GM19351 (cell line): ENCODE data around the gene LYL1.

Experiments
- ATAC-seq: cut with Tn5 transposase; IDR thresholded peaks from one replicate; pipeline ENCODE4 v1.9.1; 2021; ENCODE audit warnings: mild to moderate bottlenecking, moderate library complexity; ENCODE audit not compliant: unreplicated experiment

The LYL1 gene

GRCh38 chr19:13078381-13078780 lies 24.3 kb downstream of the LYL1 start:
- no peak for ATAC-seq

- ATAC-seq, result no peak
These were observed 25.4 kb downstream of the LYL1 start for GRCh38 chr19:13077240-13077639.

GRCh38 chr19:13076787-13077186 lies 25.9 kb downstream of the LYL1 start:
- ATAC-seq, result no peak

- ATAC-seq, result no peak
These were observed 26.3 kb downstream of the LYL1 start for GRCh38 chr19:13076320-13076719.

GRCh38 chr19:13074378-13074777 lies 28.3 kb downstream of the LYL1 start:
- no peak for ATAC-seq

GRCh38 chr19:13073263-13073662 lies 29.4 kb downstream of the LYL1 start:
- no peak for ATAC-seq

GRCh38 chr19:13072188-13072908 lies 30.3 kb downstream of the LYL1 start:
- no peak for ATAC-seq

GRCh38 chr19:13071444-13072187 lies 31.0 kb downstream of the LYL1 start:
- no peak for ATAC-seq

- ATAC-seq, result no peak
These were observed 32.1 kb downstream of the LYL1 start for GRCh38 chr19:13070425-13071140.

- ATAC-seq, result no peak
These were observed 33.0 kb downstream of the LYL1 start for GRCh38 chr19:13069415-13070359.

- ATAC-seq, result no peak
These were observed 34.4 kb downstream of the LYL1 start for GRCh38 chr19:13068085-13068846.

- ATAC-seq, result no peak
These were observed 35.5 kb downstream of the LYL1 start for GRCh38 chr19:13066933-13067807.

- ATAC-seq, result no peak
These were observed 36.4 kb downstream of the LYL1 start for GRCh38 chr19:13066226-13066625.

- no peak for ATAC-seq
These were observed 38.6 kb downstream of the LYL1 start for GRCh38 chr19:13064092-13064489.

GRCh38 chr19:13063461-13064091 lies 39.1 kb downstream of the LYL1 start:
- no peak for ATAC-seq

- ATAC-seq, result no peak
These were observed 40.3 kb downstream of the LYL1 start for GRCh38 chr19:13062317-13062716.

GRCh38 chr19:13060964-13061927 lies 41.4 kb downstream of the LYL1 start:
- ATAC-seq, result peak; percentile 55
